ENCODE data around the gene HDAC6. TPM values are rescaled to one million over a fixed set of nuclear protein-coding genes. Genes with fewer than 3 reads are reported as not detected.

The HDAC6 gene
- total RNA-seq, 1 experiment from 2014 or later: 79.9 TPM

GRCh38 chrX:48753708-48754228, 48.1 kb upstream of the HDAC6 start:
- no peak for TF ChIP-seq EZH2phosphoT487 (IDR thresholded peaks at IDR 0.05; ENCODE audit: borderline replicate concordance)
- no peak for TF ChIP-seq MAX (IDR thresholded peaks at IDR 0.05)
- no peak for TF ChIP-seq EZH2 (IDR thresholded peaks at IDR 0.05)
- TF ChIP-seq SP1 (IDR thresholded peaks at IDR 0.05; ENCODE audit: low read depth): no peak
- Histone ChIP-seq H3K79me2 (ENCODE audit: insufficient read depth, low read length) (no peaks in the 10 kb centered on the region), H3K4me3 (replicated peaks in 1 of 2; ENCODE audit: low read depth in 1 of 2, low read length in 2 of 2) (no peak overlapping the region), H3K36me3 (ENCODE audit: control insufficient read depth in 1 of 2, insufficient read depth in 2 of 2, low read length in 2 of 2) (no peaks in the 10 kb centered on the region), H2AFZ (ENCODE audit: low read depth, low read length, poor library complexity, severe bottlenecking) (no peak overlapping the region), H3K9me3 (ENCODE audit: control insufficient read depth in 1 of 2, insufficient read depth in 1 of 2, low read depth in 1 of 2, low read length in 2 of 2) (no peaks in the 10 kb centered on the region), H3K4me2 (ENCODE audit: low read length) (no peak overlapping the region), H3K9me2 (ENCODE audit: insufficient read depth) (no peaks in the 10 kb centered on the region), H4K20me1 (ENCODE audit: insufficient read depth) (no peaks in the 10 kb centered on the region), H3K4me1 (ENCODE audit: control insufficient read depth in 1 of 2, insufficient read depth in 2 of 2, low read length in 2 of 2) (no peaks in the 10 kb centered on the region), H3K9ac (ENCODE audit: low read length) (no peak overlapping the region), H3K27ac (ENCODE audit: low read depth, low read length) (no peak overlapping the region), H3K27me3 (ENCODE audit: insufficient read depth, low read length) (no peaks in the 10 kb centered on the region)
- intact Hi-C loops (cut with micrococcal nuclease): no loop called here
- BruUV-seq (replicated peaks): no TSS peak
- ATAC-seq (no peak), DNase-seq (ENCODE audit: low read depth, low spot score) (no peak)
- ChIA-PET RAD21 (ENCODE audit: low non-redundant PET in 1 of 2, low total read pairs in 2 of 2, uncharacterized antibody in 2 of 2, unreplicated experiment in 2 of 2) (no interaction called here), POLR2A (no interaction called here), CTCF (no interaction called here)

GRCh38 chrX:48754238-48754637, 47.6 kb upstream of the HDAC6 start:
- Histone ChIP-seq H3K9me3 (ENCODE audit: control insufficient read depth in 1 of 2, insufficient read depth in 1 of 2, low read depth in 1 of 2, low read length in 2 of 2) (no peaks in the 10 kb centered on the region), H3K9me2 (ENCODE audit: insufficient read depth) (no peaks in the 10 kb centered on the region), H3K9ac (ENCODE audit: low read length) (no peak overlapping the region), H3K36me3 (ENCODE audit: control insufficient read depth in 1 of 2, insufficient read depth in 2 of 2, low read length in 2 of 2) (no peaks in the 10 kb centered on the region), H3K79me2 (ENCODE audit: insufficient read depth, low read length) (no peaks in the 10 kb centered on the region), H3K27me3 (ENCODE audit: insufficient read depth, low read length) (no peaks in the 10 kb centered on the region), H2AFZ (ENCODE audit: low read depth, low read length, poor library complexity, severe bottlenecking) (no peak overlapping the region), H3K27ac (ENCODE audit: low read depth, low read length) (no peak overlapping the region), H3K4me3 (replicated peaks in 1 of 2; ENCODE audit: low read depth in 1 of 2, low read length in 2 of 2) (no peak overlapping the region), H3K4me1 (ENCODE audit: control insufficient read depth in 1 of 2, insufficient read depth in 2 of 2, low read length in 2 of 2) (no peaks in the 10 kb centered on the region), H4K20me1 (ENCODE audit: insufficient read depth) (no peaks in the 10 kb centered on the region), H3K4me2 (ENCODE audit: low read length) (no peak overlapping the region)
- RAD21 ChIA-PET (ENCODE audit: low non-redundant PET in 1 of 2, low total read pairs in 2 of 2, uncharacterized antibody in 2 of 2, unreplicated experiment in 2 of 2): no interaction called here
- CTCF ChIA-PET: no interaction called here
- ATAC-seq (no peak), DNase-seq (ENCODE audit: low read depth, low spot score) (no peak)
- intact Hi-C loops (cut with micrococcal nuclease): no loop called here
- POLR2A ChIA-PET: no interaction called here
- no TSS peak for BruUV-seq (replicated peaks)
- TF ChIP-seq ZBTB33 (IDR thresholded peaks at IDR 0.05; ENCODE audit: extremely low read depth, insufficient replicate concordance, low read length) (no peak), SIN3A (IDR thresholded peaks at IDR 0.05; ENCODE audit: low read depth) (no peak), YY1 (IDR thresholded peaks at IDR 0.05; ENCODE audit: extremely low read depth, insufficient replicate concordance, low read depth, low read length) (no peak), POLR2A (IDR thresholded peaks at IDR 0.05; ENCODE audit: borderline replicate concordance, extremely low read depth, insufficient read depth, insufficient read length) (no peak), ELF1 (IDR thresholded peaks at IDR 0.05; ENCODE audit: borderline replicate concordance, low read depth) (no peak), ATF3 (IDR thresholded peaks at IDR 0.05) (no peak), EGR1 (IDR thresholded peaks at IDR 0.05; ENCODE audit: low read depth) (no peak), FOSL1 (IDR thresholded peaks at IDR 0.05; ENCODE audit: low read depth) (no peak), POLR2AphosphoS5 (IDR thresholded peaks at IDR 0.05; ENCODE audit: low read depth, low read length) (no peak), CEBPB (IDR thresholded peaks at IDR 0.05; ENCODE audit: low read depth) (no peak), ZNF274 (IDR thresholded peaks at IDR 0.05; ENCODE audit: low read depth, low read length) (no peak), SRF (IDR thresholded peaks at IDR 0.05; ENCODE audit: low read depth) (no peak), REST (IDR thresholded peaks at IDR 0.05; ENCODE audit: low read depth) (no peak)
